Measurements from ENCODE around the gene HADHB.
"Not testable (repeated sequence)": the region's sequence is repeated elsewhere in the genome, so short reads cannot be mapped to it uniquely, and the experiment has no call there.

The HADHB gene

DNA sequence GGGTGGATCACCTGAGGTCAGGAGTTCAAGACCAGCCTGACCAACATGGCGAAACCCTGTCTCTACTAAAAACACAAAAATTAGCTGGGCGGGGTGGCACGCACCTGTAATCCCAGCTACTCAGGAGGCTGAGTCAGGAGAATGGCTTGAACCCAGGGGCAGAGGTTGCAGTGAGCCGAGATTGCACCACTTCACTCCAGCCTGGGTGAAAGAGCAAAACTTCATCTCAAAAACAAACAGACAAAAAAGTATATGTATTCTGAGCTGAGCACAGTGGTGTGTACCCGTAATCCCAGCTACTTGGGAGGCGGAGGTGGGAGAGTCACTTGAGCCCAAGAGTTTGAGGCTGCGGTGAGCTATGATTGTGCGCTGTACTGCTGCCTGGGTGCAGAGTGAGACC is 86.6 kb downstream of the HADHB start:
- not testable (repeated sequence) for DNase-seq

DNA sequence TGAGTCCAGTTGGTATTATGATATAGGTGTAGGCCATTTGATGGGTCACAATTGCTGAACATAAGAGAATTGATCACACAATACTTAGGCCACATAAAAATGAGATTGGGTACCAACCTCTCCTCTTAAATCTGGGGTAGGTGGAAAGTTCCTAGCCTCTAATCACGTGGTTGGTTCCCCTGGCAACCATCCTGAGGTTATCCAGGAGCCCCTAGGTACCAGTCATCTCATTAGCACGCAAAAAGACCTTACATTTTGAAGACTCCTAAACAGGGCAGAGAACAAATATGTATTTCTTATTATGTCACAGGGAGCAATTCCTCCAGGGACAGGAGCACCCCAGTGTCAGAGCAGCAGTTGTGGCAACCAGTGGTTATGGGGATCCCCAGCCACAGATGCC is 88.6 kb downstream of the HADHB start:
- no peak for DNase-seq

DNA sequence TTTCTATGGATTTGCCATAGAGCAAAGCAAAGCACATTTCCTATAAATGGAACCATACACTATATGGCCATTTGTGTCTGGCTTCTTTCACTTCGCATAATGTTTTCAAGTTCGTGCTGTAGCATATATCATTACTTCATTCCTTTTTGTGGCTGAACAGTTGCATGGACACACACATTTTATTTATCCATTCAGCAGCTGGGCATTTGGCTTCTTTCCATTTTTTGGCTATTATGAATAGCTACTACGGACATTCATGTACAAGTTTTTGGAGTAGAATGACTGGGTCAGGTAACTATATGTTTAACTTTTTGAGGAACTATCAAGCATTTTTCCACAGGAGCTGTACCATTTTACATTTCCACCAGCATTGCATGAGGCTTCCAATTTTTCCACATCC is 90.5 kb downstream of the HADHB start:
- DNase-seq: no peak

DNA sequence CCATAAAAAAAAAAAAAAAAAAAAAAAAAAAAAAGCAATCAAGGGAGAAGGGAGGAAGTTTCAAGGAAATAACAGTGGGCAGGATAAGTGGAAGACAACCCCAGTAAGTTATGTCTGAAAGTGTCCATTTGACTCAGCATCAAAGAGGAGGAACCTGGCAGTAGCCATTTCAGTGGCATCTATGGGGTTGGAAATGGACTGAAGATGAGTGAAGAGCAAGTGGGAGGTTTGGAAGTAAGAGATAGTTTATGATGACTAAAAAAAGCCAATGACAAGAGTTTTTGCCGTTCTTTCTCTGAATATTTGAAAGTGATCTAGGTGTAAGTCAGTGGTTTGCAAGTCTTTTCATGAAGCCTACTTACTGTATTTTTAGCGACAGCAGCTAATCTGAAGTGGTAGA is 92.0 kb downstream of the HADHB start:
- no peak for DNase-seq

DNA sequence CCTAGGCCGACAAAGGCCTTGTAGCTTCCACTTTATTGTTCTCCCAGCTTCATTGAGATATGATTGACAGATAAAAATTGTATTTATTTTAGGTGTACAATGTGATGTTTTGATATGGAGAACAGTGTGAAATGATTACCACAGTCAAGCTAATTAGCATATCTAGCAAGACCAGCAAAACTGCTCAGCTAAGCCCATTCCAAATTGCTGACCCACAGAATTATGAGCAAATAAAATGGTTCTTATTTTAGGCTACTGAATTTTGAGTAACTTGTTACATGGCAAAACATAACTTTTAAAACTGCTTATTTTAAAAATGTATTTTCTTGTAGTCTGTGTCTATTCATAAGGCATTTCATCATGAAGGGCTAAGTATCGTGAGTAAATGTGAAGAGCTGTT is 92.6 kb downstream of the HADHB start:
- DNase-seq: no peak

Measured in activated gamma-delta T cell treated with Interleukin-2 at 50 U/mL for 16 hours (primary cell).